Measurements from ENCODE around the gene EXOC3L1.

EXOC3L1 gene

DNA sequence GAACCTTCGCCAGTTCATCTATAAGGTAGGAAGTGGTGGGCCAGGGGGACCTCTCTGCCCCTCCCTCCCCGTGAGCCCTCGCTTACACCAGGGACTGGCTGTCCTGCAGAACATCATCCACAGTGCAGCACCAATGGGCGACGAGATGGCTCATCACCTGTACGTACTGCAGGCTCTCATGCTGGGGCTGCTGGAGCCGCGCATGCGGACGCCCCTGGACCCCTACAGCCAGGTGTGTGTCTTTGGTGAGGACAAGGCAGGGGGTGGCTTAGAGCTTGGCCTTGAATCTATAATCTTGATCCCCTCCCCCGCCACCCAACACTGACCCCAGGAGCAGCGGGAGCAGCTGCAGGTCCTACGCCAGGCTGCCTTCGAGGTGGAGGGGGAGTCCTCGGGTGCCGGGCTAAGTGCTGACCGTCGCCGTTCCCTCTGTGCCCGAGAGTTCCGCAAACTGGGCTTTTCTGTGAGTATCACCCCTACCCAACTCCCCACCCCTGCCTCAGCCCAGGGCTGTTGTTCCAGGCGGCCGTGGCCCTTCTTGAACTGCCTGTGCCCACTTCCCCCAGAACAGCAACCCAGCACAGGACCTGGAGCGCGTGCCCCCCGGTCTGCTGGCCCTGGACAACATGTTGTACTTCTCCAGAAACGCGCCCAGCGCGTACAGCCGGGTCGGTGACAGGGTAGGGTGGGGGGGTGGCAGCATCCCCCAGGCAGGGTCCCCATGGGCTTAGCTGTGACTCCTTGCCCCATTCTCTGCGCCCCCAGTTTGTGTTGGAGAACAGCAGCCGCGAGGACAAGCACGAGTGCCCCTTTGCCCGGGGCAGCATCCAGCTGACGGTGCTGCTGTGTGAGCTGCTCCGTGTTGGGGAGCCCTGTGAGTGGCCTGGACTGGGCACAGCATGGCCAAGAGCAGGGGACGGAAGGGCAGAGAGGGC lies 11.7 kb upstream of the EXOC3L1 start:
- no peak for DNase-seq (ENCODE audit: low read depth)
- TF ChIP-seq, protein P1, sequence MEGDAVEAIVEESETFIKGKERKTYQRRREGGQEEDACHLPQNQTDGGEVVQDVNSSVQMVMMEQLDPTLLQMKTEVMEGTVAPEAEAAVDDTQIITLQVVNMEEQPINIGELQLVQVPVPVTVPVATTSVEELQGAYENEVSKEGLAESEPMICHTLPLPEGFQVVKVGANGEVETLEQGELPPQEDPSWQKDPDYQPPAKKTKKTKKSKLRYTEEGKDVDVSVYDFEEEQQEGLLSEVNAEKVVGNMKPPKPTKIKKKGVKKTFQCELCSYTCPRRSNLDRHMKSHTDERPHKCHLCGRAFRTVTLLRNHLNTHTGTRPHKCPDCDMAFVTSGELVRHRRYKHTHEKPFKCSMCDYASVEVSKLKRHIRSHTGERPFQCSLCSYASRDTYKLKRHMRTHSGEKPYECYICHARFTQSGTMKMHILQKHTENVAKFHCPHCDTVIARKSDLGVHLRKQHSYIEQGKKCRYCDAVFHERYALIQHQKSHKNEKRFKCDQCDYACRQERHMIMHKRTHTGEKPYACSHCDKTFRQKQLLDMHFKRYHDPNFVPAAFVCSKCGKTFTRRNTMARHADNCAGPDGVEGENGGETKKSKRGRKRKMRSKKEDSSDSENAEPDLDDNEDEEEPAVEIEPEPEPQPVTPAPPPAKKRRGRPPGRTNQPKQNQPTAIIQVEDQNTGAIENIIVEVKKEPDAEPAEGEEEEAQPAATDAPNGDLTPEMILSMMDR (IDR thresholded peaks at IDR 0.05; ENCODE audit: control insufficient read depth, insufficient read depth, low read depth, low read length, missing control alignments), result no peak
- H3K4me3 ChIP-seq (ENCODE audit: control insufficient read depth, low read depth, low read length), result no peak overlapping the region

DNA sequence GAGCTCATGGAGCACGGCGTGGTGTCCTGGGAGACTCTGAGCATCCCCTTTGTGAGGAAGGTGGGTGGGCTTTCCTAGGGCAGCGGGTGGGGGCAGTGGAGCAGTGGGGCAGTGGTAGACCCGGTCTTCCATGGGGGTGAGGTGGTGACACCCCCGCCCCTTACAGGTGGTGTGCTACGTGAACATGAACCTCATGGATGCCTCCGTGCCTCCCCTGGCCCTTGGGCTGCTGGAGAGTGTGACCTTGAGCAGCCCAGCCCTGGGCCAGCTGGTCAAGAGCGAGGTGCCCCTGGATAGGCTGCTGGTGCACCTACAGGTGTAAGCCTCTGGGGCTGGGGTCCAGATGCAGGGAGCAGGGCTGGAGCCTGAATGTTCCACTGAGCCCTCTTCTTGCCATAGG lies 10.6 kb upstream of the EXOC3L1 start:
- TF ChIP-seq, protein P1 (IDR thresholded peaks at IDR 0.05; ENCODE audit: control insufficient read depth, insufficient read depth, low read depth, low read length, missing control alignments), result no peak
- H3K4me3 ChIP-seq (ENCODE audit: control insufficient read depth, low read depth, low read length), result no peak overlapping the region
- no peak for DNase-seq (ENCODE audit: low read depth)

DNA sequence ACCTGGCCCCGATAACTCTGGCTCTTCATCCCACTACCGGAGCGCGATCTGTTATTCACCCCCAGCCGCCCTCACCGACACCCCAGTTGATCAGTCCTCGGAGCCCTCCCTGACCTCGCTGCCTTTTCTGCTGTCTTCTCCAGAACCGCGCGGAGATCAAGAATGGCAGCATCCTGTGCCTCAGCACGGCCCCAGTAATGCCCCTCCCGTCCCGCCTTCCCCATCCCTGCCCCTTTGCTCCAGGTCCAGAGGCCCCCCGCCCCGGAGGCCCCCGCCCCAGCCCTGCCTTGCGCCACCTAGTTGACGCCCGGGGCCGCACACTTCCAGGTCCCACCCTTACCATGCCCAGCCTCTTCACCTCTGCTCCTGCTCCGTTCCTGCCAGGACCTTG lies 9.9 kb upstream of the EXOC3L1 start:
- TF ChIP-seq, protein P1 (IDR thresholded peaks at IDR 0.05; ENCODE audit: control insufficient read depth, insufficient read depth, low read depth, low read length, missing control alignments), result no peak
- H3K4me3 ChIP-seq (ENCODE audit: control insufficient read depth, low read depth, low read length), result no peak overlapping the region
- no peak for DNase-seq (ENCODE audit: low read depth)

DNA sequence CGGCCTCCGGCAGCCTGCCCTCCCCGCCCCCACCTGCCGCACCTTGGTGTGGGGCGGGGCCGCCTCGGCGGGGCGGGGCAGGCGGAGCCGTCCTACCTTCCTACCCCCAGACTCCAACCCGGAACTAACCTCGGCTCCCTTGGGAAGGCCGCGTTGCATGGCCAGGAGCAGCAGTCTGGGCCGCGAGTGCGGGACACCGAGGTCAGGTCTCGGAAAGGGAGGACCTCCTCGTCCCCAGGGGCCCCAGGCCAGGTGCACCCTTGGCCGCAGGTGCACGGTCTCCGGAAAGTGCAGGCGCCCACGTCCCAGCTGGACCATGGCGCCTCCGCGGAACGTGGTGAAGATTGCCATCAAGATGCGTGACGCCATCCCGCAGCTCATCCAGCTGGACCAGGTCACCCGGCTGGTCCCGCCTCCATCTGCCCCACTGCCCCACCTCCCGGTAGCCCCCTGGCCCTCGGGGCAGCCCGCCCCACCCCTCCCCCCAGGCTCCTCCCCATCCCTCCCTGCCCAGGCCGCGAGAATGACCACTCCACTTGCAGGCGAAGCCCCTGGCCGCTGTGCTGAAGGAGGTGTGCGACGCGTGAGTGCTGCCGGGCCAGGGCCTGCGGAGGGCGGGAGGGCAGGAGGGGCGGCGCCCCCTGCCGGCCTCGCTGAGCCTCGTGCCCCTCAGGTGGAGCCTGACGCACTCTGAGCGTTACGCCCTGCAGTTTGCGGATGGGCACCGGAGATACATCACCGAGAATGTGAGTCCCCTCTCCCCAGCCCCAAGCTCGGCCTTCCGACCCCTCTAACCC lies 9.3 kb upstream of the EXOC3L1 start, which contains the start of gene ELMO3:
Gene ELMO3 (plus strand): TSS at position 121 of the 797 bp plus-strand sequence. CDS start 196 bp downstream, at position 317.
- no peak for DNase-seq (ENCODE audit: low read depth)
- H3K4me3 ChIP-seq (ENCODE audit: control insufficient read depth, low read depth, low read length), result no peak within 1 kb of the TSS
- TF ChIP-seq, protein P1 (IDR thresholded peaks at IDR 0.05; ENCODE audit: control insufficient read depth, insufficient read depth, low read depth, low read length, missing control alignments), result peak; percentile 21

DNA sequence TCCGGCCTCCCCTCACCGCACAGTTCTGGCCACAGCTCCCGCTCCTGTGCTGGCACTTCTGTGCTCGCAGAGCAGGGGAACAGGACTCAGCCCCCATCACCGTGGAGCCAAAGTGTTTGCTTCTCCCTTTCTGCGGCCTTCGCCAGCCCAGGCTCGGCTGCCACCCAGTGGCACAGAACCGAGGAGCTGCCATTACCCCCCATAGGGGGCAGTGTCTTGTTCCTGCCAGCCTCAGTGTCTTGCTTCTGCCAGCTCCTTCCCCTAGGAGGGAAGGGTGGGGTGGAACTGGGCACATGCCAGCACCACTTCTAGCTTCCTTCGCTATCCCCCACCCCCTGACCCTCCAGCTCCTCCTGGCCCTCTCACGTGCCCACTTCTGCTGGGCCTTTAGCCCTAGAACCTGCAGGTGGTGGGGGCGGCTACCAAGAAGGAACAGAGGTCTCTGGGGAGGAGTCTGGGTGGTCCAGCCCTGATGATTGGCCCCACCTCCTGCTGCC lies 8.3 kb upstream of the EXOC3L1 start:
- DNase-seq (ENCODE audit: low read depth), result no peak
- no peak overlapping the region for H3K4me3 ChIP-seq (ENCODE audit: control insufficient read depth, low read depth, low read length)
- TF ChIP-seq, protein P1 (IDR thresholded peaks at IDR 0.05; ENCODE audit: control insufficient read depth, insufficient read depth, low read depth, low read length, missing control alignments), result peak; percentile 74

DNA sequence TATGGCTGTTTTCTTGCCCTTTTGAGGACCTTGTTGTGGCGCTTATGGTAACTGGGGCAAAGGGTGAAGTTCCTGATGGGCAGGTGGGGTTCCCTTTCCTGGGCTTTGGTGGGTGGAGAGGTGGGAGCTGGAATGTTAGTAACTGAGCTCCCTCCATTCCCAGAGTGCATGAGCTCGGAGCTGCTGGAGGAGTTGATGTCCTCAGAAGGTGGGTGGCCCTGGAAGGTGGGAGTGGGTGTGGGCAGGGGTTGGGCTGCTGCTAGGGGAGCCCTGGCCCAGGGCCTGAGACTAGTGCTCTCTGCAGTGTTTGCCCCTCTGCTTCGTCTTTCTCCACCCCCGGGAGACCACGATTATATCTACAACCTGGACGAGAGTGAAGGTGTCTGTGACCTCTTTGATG lies 7.8 kb upstream of the EXOC3L1 start:
- DNase-seq (ENCODE audit: low read depth), result no peak
- TF ChIP-seq, protein P1 (IDR thresholded peaks at IDR 0.05; ENCODE audit: control insufficient read depth, insufficient read depth, low read depth, low read length, missing control alignments), result no peak
- H3K4me3 ChIP-seq (ENCODE audit: control insufficient read depth, low read depth, low read length), result no peak overlapping the region

Measured in AG09309 (cell line).